HepG2 (cell line): ENCODE data around the gene CTF1. TPM values are rescaled to one million over a fixed set of nuclear protein-coding genes. Genes with fewer than 3 reads are reported as not detected.
A peak's percentile ranks its signal among the peaks of the same experiment; 100 is the strongest.

Experiments used
- BCL6 ChIP-seq: IDR thresholded peaks from 2 replicates; pipeline ENCODE4 v1.6.1; 2016; ENCODE audit warnings: missing genetic modification reagents, missing compliant biosample characterization
- DPF2 ChIP-seq: sonication (generic); formaldehyde crosslinking; IDR thresholded peaks from 2 replicates; pipeline ENCODE4 v1.4.0; 2020; ENCODE audit warnings: mild to moderate bottlenecking, low read depth, missing genetic modification reagents, borderline replicate concordance
- GTF2F1 ChIP-seq: fragments of 150-350 bp; IDR thresholded peaks from 2 replicates; pipeline ENCODE4 v1.6.1; 2014; ENCODE audit warnings: low read length
- HMG20B ChIP-seq: conservative IDR thresholded peaks from 2 replicates; pipeline ENCODE4 v1.6.1; 2016; ENCODE audit warnings: missing genetic modification reagents, missing compliant biosample characterization
- HOXA5 ChIP-seq: sonication (generic); formaldehyde crosslinking; IDR thresholded peaks from 2 replicates; pipeline ENCODE4 v1.4.0; 2020; ENCODE audit warnings: missing genetic modification reagents
- ISL2 ChIP-seq: sonication (generic); formaldehyde crosslinking; IDR thresholded peaks from 2 replicates; pipeline ENCODE4 v1.5.0; 2020; ENCODE audit warnings: missing genetic modification reagents
- JUN ChIP-seq: sonication (generic); formaldehyde crosslinking; IDR thresholded peaks from 2 replicates; pipeline ENCODE4 v1.4.0; 2020; ENCODE audit warnings: mild to moderate bottlenecking, missing genetic modification reagents
- MAZ ChIP-seq, 2 experiments: sonication (generic) in 1 of 2; formaldehyde crosslinking in 1 of 2; IDR thresholded peaks; 2 replicates each; pipeline versions ENCODE4 v1.5.0 to v1.6.1; 2012 to 2020; ENCODE audit warnings: low read depth in 2 of 2, mild to moderate bottlenecking in 2 of 2, borderline replicate concordance in 1 of 2, improper control_type of control experiment in 1 of 2, low read length in 1 of 2, missing genetic modification reagents in 1 of 2, moderate library complexity in 1 of 2
- NCOR1 ChIP-seq: fragments of 200-600 bp; sonication (generic); IDR thresholded peaks from 2 replicates; pipeline ENCODE4 v1.7.0; 2017; ENCODE audit warnings: antibody characterized with exemption, low read length, borderline replicate concordance
- PHF8 ChIP-seq: sonication (generic); formaldehyde crosslinking; IDR thresholded peaks from 2 replicates; pipeline ENCODE4 v1.5.0; 2020; ENCODE audit warnings: missing genetic modification reagents
- RARG ChIP-seq: sonication (generic); formaldehyde crosslinking; IDR thresholded peaks from 2 replicates; pipeline ENCODE4 v1.4.0; 2020; ENCODE audit warnings: low read depth, mild to moderate bottlenecking, missing genetic modification reagents
- REL ChIP-seq: sonication (generic); formaldehyde crosslinking; conservative IDR thresholded peaks from 2 replicates; pipeline ENCODE4 v1.8.0; 2022; ENCODE audit warnings: mild to moderate bottlenecking, missing genetic modification reagents, moderate library complexity
- RELA ChIP-seq: sonication (generic); formaldehyde crosslinking; IDR thresholded peaks from 2 replicates; pipeline ENCODE4 v1.4.0; 2020; ENCODE audit warnings: missing genetic modification reagents
- RFXAP ChIP-seq: sonication (generic); formaldehyde crosslinking; IDR thresholded peaks from 2 replicates; pipeline ENCODE4 v1.4.0; 2020; ENCODE audit warnings: missing genetic modification reagents, borderline replicate concordance
- RORA ChIP-seq: sonication (generic); formaldehyde crosslinking; IDR thresholded peaks from 2 replicates; pipeline ENCODE4 v1.5.0; 2020; ENCODE audit warnings: mild to moderate bottlenecking, missing genetic modification reagents, moderate library complexity
- SRSF1 ChIP-seq: fragments of 200-400 bp; formaldehyde crosslinking; optimal IDR thresholded peaks from 2 replicates; pipeline ENCODE3; 2017; ENCODE audit warnings: mild to moderate bottlenecking, low read depth, low read length, moderate library complexity
- TBP ChIP-seq: sonication (generic); formaldehyde crosslinking; IDR thresholded peaks from 2 replicates; pipeline ENCODE4 v1.5.0; 2020; ENCODE audit warnings: missing genetic modification reagents
- TEF ChIP-seq: sonication (generic); formaldehyde crosslinking; IDR thresholded peaks from 2 replicates; pipeline ENCODE4 v1.5.0; 2020; ENCODE audit warnings: missing genetic modification reagents
- XBP1 ChIP-seq: sonication (generic); formaldehyde crosslinking; IDR thresholded peaks from 2 replicates; pipeline ENCODE4 v1.5.0; 2020; ENCODE audit warnings: missing genetic modification reagents
- ZBTB1 ChIP-seq: sonication (generic); formaldehyde crosslinking; IDR thresholded peaks from 2 replicates; pipeline ENCODE4 v1.4.0; 2020; ENCODE audit warnings: missing genetic modification reagents, borderline replicate concordance
- ZNF10 ChIP-seq: sonication (generic); formaldehyde crosslinking; IDR thresholded peaks from 2 replicates; pipeline ENCODE4 v1.4.0; 2020; ENCODE audit warnings: mild to moderate bottlenecking, low read depth, missing genetic modification reagents, borderline replicate concordance
- ZNF326 ChIP-seq: sonication (generic); formaldehyde crosslinking; IDR thresholded peaks from 2 replicates; pipeline ENCODE4 v1.4.0; 2020; ENCODE audit warnings: missing genetic modification reagents, borderline replicate concordance
- polyA plus RNA-seq, 8 experiments: library from polyadenylated mRNA; depleted of rRNA in 3 of 8; stranded (reverse) in 7 of 8; unstranded in 1 of 8; fragments of >200 nt; fragmentation: Illumina TruSeq in 4 of 8; extraction: Trizol in 4 of 8; gene quantifications; 2 replicates each; pipeline versions ENCODE4 v1.2.1 to v1.2.3, GENCODE V29; 2011 to 2016; ENCODE audit warnings: low read depth in 4 of 8, missing spikeins in 1 of 8, mixed read lengths in 1 of 8; ENCODE audit not compliant: insufficient read depth in 1 of 8
- total RNA-seq, 5 experiments: library from RNA; depleted of rRNA; stranded (reverse); fragments of >200 nt; fragmentation: Illumina TruSeq; extraction: Trizol; gene quantifications; 2 replicates each; pipeline ENCODE4 v1.2.3, GENCODE V29; 2016; ENCODE audit warnings: low read depth in 1 of 5
- TF ChIP-seq, protein P1 (sequence below): sonication (generic); formaldehyde crosslinking; IDR thresholded peaks from 2 replicates; pipeline ENCODE4 v1.4.0; 2020; ENCODE audit warnings: low read depth, mild to moderate bottlenecking, missing genetic modification reagents
- TF ChIP-seq, protein P2 (sequence below): sonication (generic); formaldehyde crosslinking; conservative IDR thresholded peaks from 2 replicates; pipeline ENCODE4 v1.8.0; 2022; ENCODE audit warnings: low read depth, missing genetic modification reagents
- TF ChIP-seq, protein P3 (sequence below): sonication (generic); formaldehyde crosslinking; IDR thresholded peaks from 2 replicates; pipeline ENCODE4 v1.4.0; 2020; ENCODE audit warnings: missing genetic modification reagents, borderline replicate concordance

Gene CTF1
- total and polyA plus RNA-seq, 2 of the 13 experiments (the other 11 are each of a cell fraction or from before 2014, with no cell fraction given) = 0.13 to 1.8 TPM

DNA sequence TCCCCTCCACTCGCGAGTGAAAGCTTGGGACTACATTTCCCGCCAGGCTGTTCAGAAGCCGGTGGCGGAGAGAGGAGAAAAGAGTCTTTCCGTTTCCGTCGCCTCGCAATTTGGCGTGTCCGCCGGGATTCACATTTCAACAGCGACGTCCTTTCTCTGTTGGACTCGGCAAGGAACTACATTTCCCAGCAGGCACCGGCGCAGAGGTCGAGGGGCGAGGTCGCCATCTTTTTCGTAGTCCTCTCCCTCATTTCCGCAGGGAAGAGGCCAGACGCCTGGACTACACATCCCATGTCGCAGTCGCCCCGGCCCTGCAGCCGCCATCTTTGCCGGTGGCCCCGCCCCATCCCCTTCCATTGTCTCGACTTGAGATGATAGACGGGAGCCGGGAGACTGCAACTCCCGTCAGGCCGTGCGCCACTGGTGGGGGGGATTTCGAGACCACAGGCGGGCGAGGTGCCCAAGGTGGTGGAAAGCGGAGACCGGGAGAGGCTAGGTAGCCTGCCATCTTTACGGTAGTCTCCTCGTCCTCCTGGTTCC, 26.1 kb downstream of the CTF1 start (continued):
- peak; percentile 58 for TF ChIP-seq ISL2 (CRISPR knock-in tag)
- no peak for TF ChIP-seq JUN (CRISPR knock-in tag)
- TF ChIP-seq SRSF1 = no peak
- TF ChIP-seq TEF (CRISPR knock-in tag) = no peak
- no peak for TF ChIP-seq XBP1
- TF ChIP-seq, protein P1, sequence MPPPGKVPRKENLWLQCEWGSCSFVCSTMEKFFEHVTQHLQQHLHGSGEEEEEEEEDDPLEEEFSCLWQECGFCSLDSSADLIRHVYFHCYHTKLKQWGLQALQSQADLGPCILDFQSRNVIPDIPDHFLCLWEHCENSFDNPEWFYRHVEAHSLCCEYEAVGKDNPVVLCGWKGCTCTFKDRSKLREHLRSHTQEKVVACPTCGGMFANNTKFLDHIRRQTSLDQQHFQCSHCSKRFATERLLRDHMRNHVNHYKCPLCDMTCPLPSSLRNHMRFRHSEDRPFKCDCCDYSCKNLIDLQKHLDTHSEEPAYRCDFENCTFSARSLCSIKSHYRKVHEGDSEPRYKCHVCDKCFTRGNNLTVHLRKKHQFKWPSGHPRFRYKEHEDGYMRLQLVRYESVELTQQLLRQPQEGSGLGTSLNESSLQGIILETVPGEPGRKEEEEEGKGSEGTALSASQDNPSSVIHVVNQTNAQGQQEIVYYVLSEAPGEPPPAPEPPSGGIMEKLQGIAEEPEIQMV (CRISPR knock-in tag) = peak; percentile 72
- TF ChIP-seq BCL6 (CRISPR knock-in tag) = no peak; the same call in 1 of the 2 replicates
- 0 out of 2 replicates have a peak, but pooled peaks have one; percentile 57 for TF ChIP-seq RFXAP (CRISPR knock-in tag)
- no peak for TF ChIP-seq ZNF326
- TF ChIP-seq ZNF10 = no peak
- peak; percentile 78; the same call in 1 of the 2 replicates for TF ChIP-seq MAZ (IDR thresholded peaks at IDR 0.05; ENCODE audit: borderline replicate concordance, low read depth, low read length)
- peak; percentile 87 for TF ChIP-seq MAZ (CRISPR knock-in tag; IDR thresholded peaks at IDR 0.05; ENCODE audit: low read depth)
- no peak for TF ChIP-seq HMG20B
- TF ChIP-seq RELA (CRISPR knock-in tag) = no peak
- TF ChIP-seq HOXA5 = peak; percentile 80
- no peak for TF ChIP-seq NCOR1
- TF ChIP-seq, protein P2, sequence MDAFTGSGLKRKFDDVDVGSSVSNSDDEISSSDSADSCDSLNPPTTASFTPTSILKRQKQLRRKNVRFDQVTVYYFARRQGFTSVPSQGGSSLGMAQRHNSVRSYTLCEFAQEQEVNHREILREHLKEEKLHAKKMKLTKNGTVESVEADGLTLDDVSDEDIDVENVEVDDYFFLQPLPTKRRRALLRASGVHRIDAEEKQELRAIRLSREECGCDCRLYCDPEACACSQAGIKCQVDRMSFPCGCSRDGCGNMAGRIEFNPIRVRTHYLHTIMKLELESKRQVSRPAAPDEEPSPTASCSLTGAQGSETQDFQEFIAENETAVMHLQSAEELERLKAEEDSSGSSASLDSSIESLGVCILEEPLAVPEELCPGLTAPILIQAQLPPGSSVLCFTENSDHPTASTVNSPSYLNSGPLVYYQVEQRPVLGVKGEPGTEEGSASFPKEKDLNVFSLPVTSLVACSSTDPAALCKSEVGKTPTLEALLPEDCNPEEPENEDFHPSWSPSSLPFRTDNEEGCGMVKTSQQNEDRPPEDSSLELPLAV = no peak
- no peak for TF ChIP-seq RORA (CRISPR knock-in tag)
- no peak for TF ChIP-seq DPF2
- no peak for TF ChIP-seq GTF2F1
- TF ChIP-seq PHF8 (CRISPR knock-in tag) = no peak
- no peak; the same call in 1 of the 2 replicates for TF ChIP-seq REL (CRISPR knock-in tag)
- TF ChIP-seq TBP (CRISPR knock-in tag) = 0 out of 2 replicates have a peak, but pooled peaks have one; percentile 54
- no peak for TF ChIP-seq ZBTB1 (CRISPR knock-in tag)
- TF ChIP-seq, protein P3, sequence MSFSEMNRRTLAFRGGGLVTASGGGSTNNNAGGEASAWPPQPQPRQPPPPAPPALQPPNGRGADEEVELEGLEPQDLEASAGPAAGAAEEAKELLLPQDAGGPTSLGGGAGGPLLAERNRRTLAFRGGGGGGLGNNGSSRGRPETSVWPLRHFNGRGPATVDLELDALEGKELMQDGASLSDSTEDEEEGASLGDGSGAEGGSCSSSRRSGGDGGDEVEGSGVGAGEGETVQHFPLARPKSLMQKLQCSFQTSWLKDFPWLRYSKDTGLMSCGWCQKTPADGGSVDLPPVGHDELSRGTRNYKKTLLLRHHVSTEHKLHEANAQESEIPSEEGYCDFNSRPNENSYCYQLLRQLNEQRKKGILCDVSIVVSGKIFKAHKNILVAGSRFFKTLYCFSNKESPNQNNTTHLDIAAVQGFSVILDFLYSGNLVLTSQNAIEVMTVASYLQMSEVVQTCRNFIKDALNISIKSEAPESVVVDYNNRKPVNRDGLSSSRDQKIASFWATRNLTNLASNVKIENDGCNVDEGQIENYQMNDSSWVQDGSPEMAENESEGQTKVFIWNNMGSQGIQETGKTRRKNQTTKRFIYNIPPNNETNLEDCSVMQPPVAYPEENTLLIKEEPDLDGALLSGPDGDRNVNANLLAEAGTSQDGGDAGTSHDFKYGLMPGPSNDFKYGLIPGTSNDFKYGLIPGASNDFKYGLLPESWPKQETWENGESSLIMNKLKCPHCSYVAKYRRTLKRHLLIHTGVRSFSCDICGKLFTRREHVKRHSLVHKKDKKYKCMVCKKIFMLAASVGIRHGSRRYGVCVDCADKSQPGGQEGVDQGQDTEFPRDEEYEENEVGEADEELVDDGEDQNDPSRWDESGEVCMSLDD (CRISPR knock-in tag) = no peak
- TF ChIP-seq RARG (CRISPR knock-in tag) = no peak
